Left ventricle myocardium inferior (tissue), 1 donor: ENCODE results near the gene MICALL1. TPM values are rescaled to one million over a fixed set of nuclear protein-coding genes. Genes with fewer than 3 reads are reported as not detected.

Source experiments
- DNase-seq: peaks from one replicate; pipeline ENCODE4 v3.0.0-alpha.2; 2020
- H3K27ac ChIP-seq: fragments of 200-600 bp; replicated peaks from 2 replicates; pipeline ENCODE4 v1.8.0; 2021
- H3K27me3 ChIP-seq: fragments of 200-600 bp; 2 replicates; pipeline ENCODE4 v1.8.0; 2021; ENCODE audit warnings: low read depth
- H3K36me3 ChIP-seq: fragments of 200-600 bp; 2 replicates; pipeline ENCODE4 v1.8.0; 2021
- H3K4me1 ChIP-seq: fragments of 200-600 bp; 2 replicates; pipeline ENCODE4 v1.8.0; 2021
- H3K4me3 ChIP-seq: fragments of 200-600 bp; 2 replicates; pipeline ENCODE4 v1.8.0; 2021; ENCODE audit warnings: mild to moderate bottlenecking, moderate library complexity
- H3K9me3 ChIP-seq: fragments of 200-600 bp; replicated peaks from 2 replicates; pipeline ENCODE4 v1.8.0; 2021
- CTCF ChIP-seq: fragments of 200-600 bp; IDR thresholded peaks from 2 replicates; pipeline ENCODE4 v1.8.0; 2021; ENCODE audit warnings: antibody characterized with exemption, mild to moderate bottlenecking, borderline replicate concordance
- intact Hi-C: fragments of 100-400 bp; cut with micrococcal nuclease; formaldehyde crosslinking; loops from one replicate; pipeline ENCODE4 v1.11.0; 2022
- total RNA-seq: library from RNA; stranded (reverse); fragmentation: NEBNext Ultra II Directional; extraction: Animal tissue kit (Norgen Biotek cat#: 25700); gene quantifications from one replicate; pipeline ENCODE4 v1.2.1, GENCODE V29; 2021
- donor health status: DM: no; HTN: yes; CAD: no; lungs with severe emphysema.

Gene MICALL1
- total RNA-seq, 1 donor from 2014 or later, result 14.8 TPM

GRCh38 chr22:37982151-37982785 is 76.2 kb downstream of the MICALL1 start:
- H3K4me1 ChIP-seq, result peaks cover 13% of the 10 kb centered on the region
- DNase-seq, result no peak
- H3K27me3 ChIP-seq, result no peaks in the 10 kb centered on the region
- no peaks in the 10 kb centered on the region for H3K9me3 ChIP-seq
- TF ChIP-seq CTCF, result no peak
- intact Hi-C loops, result no loop called here
- peaks cover 4% of the 10 kb centered on the region for H3K36me3 ChIP-seq
- H3K4me3 ChIP-seq, result peak overlapping the region; percentile 40
- H3K27ac ChIP-seq, result peak overlapping the region; percentile 12

GRCh38 chr22:37982938-37983859 is 77.1 kb downstream of the MICALL1 start:
- Histone ChIP-seq H3K4me1 (peaks cover 13% of the 10 kb centered on the region), H3K27ac (peak overlapping the region; percentile 27), H3K4me3 (peak overlapping the region; percentile 40), H3K36me3 (peaks cover 4% of the 10 kb centered on the region), H3K9me3 (no peaks in the 10 kb centered on the region), H3K27me3 (no peaks in the 10 kb centered on the region)
- intact Hi-C loops, result no loop called here
- TF ChIP-seq CTCF, result peak; percentile 30
- DNase-seq, result no peak

- intact Hi-C loops, result no loop called here
- peak within 1 kb of the TSS; percentile 42 for H3K27ac ChIP-seq
These were observed 78.0 kb downstream of the MICALL1 start, which contains the start of gene SOX10 for GRCh38 chr22:37983860-37984791. TSS of gene SOX10 (minus strand) at chr22:37984555. CDS start at chr22:37983784, 771 bp downstream.

GRCh38 chr22:37985050-37985585 is 79.0 kb downstream of the MICALL1 start:
- Histone ChIP-seq H3K9me3 (no peaks in the 10 kb centered on the region), H3K4me3 (peak overlapping the region; percentile 23), H3K36me3 (peaks cover 4% of the 10 kb centered on the region), H3K27me3 (no peaks in the 10 kb centered on the region), H3K27ac (peak overlapping the region; percentile 42), H3K4me1 (peaks cover 17% of the 10 kb centered on the region)
- DNase-seq, result no peak
- TF ChIP-seq CTCF, result no peak
- intact Hi-C loops, result no loop called here

More at GRCh38 chr22:37983860-37984791, 78.0 kb downstream of the MICALL1 start, which contains the start of gene SOX10:
- H3K36me3 ChIP-seq, result peaks cover 4% of the 10 kb centered on the region
- H3K9me3 ChIP-seq, result no peaks in the 10 kb centered on the region
- no peak for TF ChIP-seq CTCF
- no peaks in the 10 kb centered on the region for H3K27me3 ChIP-seq
- H3K4me3 ChIP-seq, result peak within 1 kb of the TSS; percentile 40
- H3K4me1 ChIP-seq, result peaks cover 13% of the 10 kb centered on the region
- DNase-seq, result no peak
